B cell (primary cell): ENCODE measurements around the gene NRG4. TPM values are rescaled to one million over a fixed set of nuclear protein-coding genes. Genes with fewer than 3 reads are reported as not detected.

Experiments
- ATAC-seq: fragments of 200-7000 bp; cut with Tn5 transposase; one replicate; pipeline ENCODE4 v1.10.0; 2021; ENCODE audit warnings: low read depth, mild to moderate bottlenecking, moderate number of reproducible peaks, moderate library complexity
- CTCF ChIA-PET: fragments of 350-600 bp; sonication (Branson Sonifier 250); formaldehyde crosslinking; loops from one replicate; lab custom pipeline; 2021; ENCODE audit warnings: antibody characterized with exemption, inconsistent platforms; lab: Charles Lee
- POLR2A ChIA-PET: fragments of 350-600 bp; sonication (Branson Sonifier 250); formaldehyde crosslinking; loops from one replicate; lab custom pipeline; 2021; ENCODE audit warnings: antibody characterized with exemption; lab: Charles Lee
- DNase-seq: peaks from one replicate; pipeline ENCODE4 v3.0.0; 2013
- H2AFZ ChIP-seq: 2 replicates; pipeline ENCODE4 v1.6.1; 2012; ENCODE audit warnings: mild to moderate bottlenecking, low read depth, low read length; ENCODE audit not compliant: insufficient read depth, poor library complexity, severe bottlenecking
- H3K27ac ChIP-seq, 2 donors: 1 replicate in 1 of 2; 2 replicates in 1 of 2; pipeline ENCODE4 v1.5.1; 2012 to 2013; ENCODE audit warnings: low read length in 2 of 2, mild to moderate bottlenecking in 2 of 2, moderate library complexity in 1 of 2
- H3K27me3 ChIP-seq, 4 experiments: fragments of 200-600 bp in 1 of 4; sonication (generic) in 1 of 4; replicated peaks in 1 of 4; 1 replicate in 2 of 4; 2 replicates in 2 of 4; pipeline versions ENCODE4 v1.6.1 to v1.7.0; 2013 to 2016; ENCODE audit warnings: low read length in 3 of 4, mild to moderate bottlenecking in 2 of 4, mixed read lengths in 1 of 4, moderate library complexity in 1 of 4; ENCODE audit not compliant: insufficient read depth in 4 of 4, control insufficient read depth in 3 of 4; ENCODE audit errors: control extremely low read depth in 1 of 4
- H3K36me3 ChIP-seq, 2 experiments: replicated peaks in 1 of 2; 1 replicate in 1 of 2; 2 replicates in 1 of 2; pipeline versions ENCODE4 v1.6.1 to v1.7.1; 2013; ENCODE audit warnings: low read length in 1 of 2; ENCODE audit not compliant: insufficient read depth in 2 of 2, control insufficient read depth in 1 of 2; ENCODE audit errors: control extremely low read depth in 1 of 2, extremely low read depth in 1 of 2
- H3K4me1 ChIP-seq, 2 donors: fragments of 200-600 bp in 1 of 2; sonication (generic) in 1 of 2; 1 replicate in 1 of 2; 2 replicates in 1 of 2; pipeline versions ENCODE4 v1.5.1 to v1.6.1; 2013 to 2017; ENCODE audit warnings: low read length in 2 of 2; ENCODE audit not compliant: control insufficient read depth in 2 of 2, insufficient read depth in 2 of 2
- H3K4me2 ChIP-seq: replicated peaks from 2 replicates; pipeline ENCODE3; 2012; ENCODE audit warnings: mild to moderate bottlenecking, low read depth, low read length; ENCODE audit not compliant: poor library complexity, severe bottlenecking
- H3K4me3 ChIP-seq, 5 experiments: fragments of 200-600 bp in 1 of 5; sonication (generic) in 1 of 5; 1 replicate in 3 of 5; 2 replicates in 2 of 5; pipeline versions ENCODE4 v1.5.1 to v1.7.0; 2011 to 2016; ENCODE audit warnings: low read length in 4 of 5, mild to moderate bottlenecking in 4 of 5, low read depth in 2 of 5, control low read depth in 1 of 5, moderate library complexity in 1 of 5; ENCODE audit not compliant: insufficient read depth in 1 of 5; ENCODE audit errors: control extremely low read depth in 1 of 5, extremely low read depth in 1 of 5
- H3K79me2 ChIP-seq: fragments of 200-600 bp; sonication (generic); one replicate; pipeline ENCODE4 v1.6.0; 2016; ENCODE audit warnings: low read length; ENCODE audit not compliant: control insufficient read depth, insufficient read depth
- H3K9ac ChIP-seq: fragments of 200-600 bp; sonication (generic); 2 replicates; pipeline ENCODE4 v1.6.1; 2017; ENCODE audit warnings: mild to moderate bottlenecking, low read length, moderate library complexity
- H3K9me3 ChIP-seq, 3 donors: one replicate each; pipeline versions ENCODE4 v1.6.1 to v1.7.1; 2013; ENCODE audit warnings: low read length in 2 of 3; ENCODE audit not compliant: control insufficient read depth in 2 of 3, insufficient read depth in 1 of 3; ENCODE audit errors: control extremely low read depth in 1 of 3
- H4K20me1 ChIP-seq: 2 replicates; pipeline ENCODE4 v1.6.0; 2012; ENCODE audit warnings: mild to moderate bottlenecking, low read length; ENCODE audit not compliant: insufficient read depth, control insufficient read depth, poor library complexity, severe bottlenecking
- H3K27ac Mint-ChIP-seq: one replicate; pipeline ENCODE4 v1.8.0; 2021; ENCODE audit warnings: mixed read lengths
- H3K27me3 Mint-ChIP-seq: one replicate; pipeline ENCODE4 v1.8.0; 2021; ENCODE audit warnings: mixed read lengths
- H3K4me1 Mint-ChIP-seq: one replicate; pipeline ENCODE4 v1.8.0; 2021; ENCODE audit warnings: mixed read lengths
- H3K4me3 Mint-ChIP-seq: one replicate; pipeline ENCODE4 v1.8.0; 2021; ENCODE audit warnings: mixed read lengths
- H3K9me3 Mint-ChIP-seq: one replicate; pipeline ENCODE4 v1.8.0; 2022; ENCODE audit warnings: mixed read lengths; ENCODE audit not compliant: insufficient read depth
- EZH2 ChIP-seq: IDR thresholded peaks from 2 replicates; pipeline ENCODE4 v1.6.1; 2012; ENCODE audit warnings: borderline replicate concordance, low read depth, mild to moderate bottlenecking, moderate library complexity, low read length; ENCODE audit not compliant: insufficient read depth, poor library complexity, severe bottlenecking
- WGBS: methylation state at CpG from one replicate; pipeline ENCODE4 v1.1.5; 2013; ENCODE audit warnings: missing lambda C conversion rate; ENCODE audit not compliant: insufficient coverage; 5-methylcytosine and 5-hydroxymethylcytosine counted together
- intact Hi-C: fragments of 100-400 bp; cut with micrococcal nuclease; formaldehyde crosslinking; loops from one replicate; pipeline ENCODE4 v1.10.0; 2022
- polyA plus RNA-seq: library from polyadenylated mRNA; depleted of rRNA; stranded (reverse); fragments of >200 nt; gene quantifications from 2 replicates; pipeline ENCODE4 v1.2.3, GENCODE V29; 2012
- total RNA-seq, 2 donors: library from RNA; stranded (reverse); fragments of 120-200 nt in 1 of 2; gene quantifications; 1 replicate in 1 of 2; 2 replicates in 1 of 2; pipeline versions ENCODE4 v1.2.3 to v1.2.4, GENCODE V29; 2013 to 2022
- TF ChIP-seq, protein P1 (sequence below): fragments of 200-600 bp; IDR thresholded peaks from one replicate; pipeline ENCODE4 v1.8.0; 2022; ENCODE audit warnings: antibody characterized with exemption, mild to moderate bottlenecking

Gene NRG4
- total and polyA plus RNA-seq, 2 donors (not counting 1 experiment from before 2014, with no cell fraction given) = 0.37 TPM; not detected in 1

GRCh38 chr15:75945953-75946352 is 66.3 kb downstream of the NRG4 start:
- no peaks in the 10 kb centered on the region for H3K4me1 Mint-ChIP-seq
- ChIA-PET CTCF (interaction anchor here (1.0 kb wide), 1 partner anchor 30 kb away, joined by 3 read pairs; no protein-coding TSS in a partner anchor), POLR2A (no interaction called here)
- no peaks in the 10 kb centered on the region for H4K20me1 ChIP-seq
- intact Hi-C loops = no loop called here
- ATAC-seq (no peak), DNase-seq (no peak)
- no peak overlapping the region for H3K27ac Mint-ChIP-seq
- no peak overlapping the region for H3K27ac ChIP-seq
- no peak overlapping the region for H3K4me3 Mint-ChIP-seq
- H3K27me3 Mint-ChIP-seq = peaks cover 13% of the 10 kb centered on the region
- H3K9me3 ChIP-seq = no peaks in the 10 kb centered on the region
- no peak overlapping the region for H3K9ac ChIP-seq
- H3K36me3 ChIP-seq = no peaks in the 10 kb centered on the region
- H3K9me3 Mint-ChIP-seq = no peaks in the 10 kb centered on the region
- H3K4me3 ChIP-seq = no peak overlapping the region
- no peak overlapping the region for H2AFZ ChIP-seq
- no peak overlapping the region for H3K4me2 ChIP-seq
- peaks cover 0 to 6% (median 0%) of the 10 kb centered on the region in 4 experiments for H3K27me3 ChIP-seq
- TF ChIP-seq, protein P1, sequence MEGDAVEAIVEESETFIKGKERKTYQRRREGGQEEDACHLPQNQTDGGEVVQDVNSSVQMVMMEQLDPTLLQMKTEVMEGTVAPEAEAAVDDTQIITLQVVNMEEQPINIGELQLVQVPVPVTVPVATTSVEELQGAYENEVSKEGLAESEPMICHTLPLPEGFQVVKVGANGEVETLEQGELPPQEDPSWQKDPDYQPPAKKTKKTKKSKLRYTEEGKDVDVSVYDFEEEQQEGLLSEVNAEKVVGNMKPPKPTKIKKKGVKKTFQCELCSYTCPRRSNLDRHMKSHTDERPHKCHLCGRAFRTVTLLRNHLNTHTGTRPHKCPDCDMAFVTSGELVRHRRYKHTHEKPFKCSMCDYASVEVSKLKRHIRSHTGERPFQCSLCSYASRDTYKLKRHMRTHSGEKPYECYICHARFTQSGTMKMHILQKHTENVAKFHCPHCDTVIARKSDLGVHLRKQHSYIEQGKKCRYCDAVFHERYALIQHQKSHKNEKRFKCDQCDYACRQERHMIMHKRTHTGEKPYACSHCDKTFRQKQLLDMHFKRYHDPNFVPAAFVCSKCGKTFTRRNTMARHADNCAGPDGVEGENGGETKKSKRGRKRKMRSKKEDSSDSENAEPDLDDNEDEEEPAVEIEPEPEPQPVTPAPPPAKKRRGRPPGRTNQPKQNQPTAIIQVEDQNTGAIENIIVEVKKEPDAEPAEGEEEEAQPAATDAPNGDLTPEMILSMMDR = no peak
- TF ChIP-seq EZH2 = no peak
- WGBS = 67% methylated on average over 1 of the region's 4 CpGs
- H3K79me2 ChIP-seq = no peaks in the 10 kb centered on the region
- H3K4me1 ChIP-seq = no peaks in the 10 kb centered on the region

GRCh38 chr15:75943713-75944215 is 68.5 kb downstream of the NRG4 start:
- no peak overlapping the region for H3K4me3 ChIP-seq
- H3K4me2 ChIP-seq = no peak overlapping the region
- ChIA-PET POLR2A (no interaction called here), CTCF (no interaction called here)
- TF ChIP-seq, protein P1 = no peak
- no peak for TF ChIP-seq EZH2
- WGBS = no CpG with 5 or more reads among the region's 1 CpG
- Mint-ChIP-seq H3K27ac (no peak overlapping the region), H3K9me3 (no peaks in the 10 kb centered on the region), H3K4me3 (no peak overlapping the region), H3K4me1 (no peaks in the 10 kb centered on the region), H3K27me3 (peaks cover 10% of the 10 kb centered on the region)
- H3K79me2 ChIP-seq = no peaks in the 10 kb centered on the region
- no peaks in the 10 kb centered on the region for H3K36me3 ChIP-seq
- no peaks in the 10 kb centered on the region for H3K4me1 ChIP-seq
- no peaks in the 10 kb centered on the region for H4K20me1 ChIP-seq
- H3K9ac ChIP-seq = no peak overlapping the region
- no peak overlapping the region for H3K27ac ChIP-seq
- no peak overlapping the region for H2AFZ ChIP-seq
- H3K9me3 ChIP-seq = no peaks in the 10 kb centered on the region
- no peak for ATAC-seq
- DNase-seq = no peak
- intact Hi-C loops = no loop called here
- peaks cover 0 to 6% (median 0%) of the 10 kb centered on the region in 4 experiments for H3K27me3 ChIP-seq
